ENCODE results near the gene PDGFC. TPM values are rescaled to one million over a fixed set of nuclear protein-coding genes. Genes with fewer than 3 reads are reported as not detected.

The PDGFC gene
- total RNA-seq, 1 donor from 2014 or later = 0.64 TPM

GRCh38 chr4:156931267-156931666, 40.3 kb downstream of the PDGFC start:
- no peak overlapping the region for H3K4me3 Mint-ChIP-seq (ENCODE audit: unreplicated experiment)
- no peaks in the 10 kb centered on the region for H3K9me3 Mint-ChIP-seq (ENCODE audit: unreplicated experiment)
- no peak for TF ChIP-seq CTCF (IDR thresholded peaks at IDR 0.05; ENCODE audit: partially characterized antibody, unreplicated experiment)
- H3K4me1 Mint-ChIP-seq (ENCODE audit: low read depth, unreplicated experiment) = no peaks in the 10 kb centered on the region
- DNase-seq = no peak
- no peaks in the 10 kb centered on the region for H3K36me3 Mint-ChIP-seq (ENCODE audit: unreplicated experiment)
- H3K27me3 Mint-ChIP-seq (ENCODE audit: unreplicated experiment) = no peaks in the 10 kb centered on the region
- no peak overlapping the region for H3K27ac Mint-ChIP-seq (ENCODE audit: unreplicated experiment)

- Mint-ChIP-seq H3K4me1 (ENCODE audit: low read depth, unreplicated experiment) (no peaks in the 10 kb centered on the region), H3K9me3 (ENCODE audit: unreplicated experiment) (no peaks in the 10 kb centered on the region), H3K4me3 (ENCODE audit: unreplicated experiment) (no peak overlapping the region), H3K27me3 (ENCODE audit: unreplicated experiment) (no peaks in the 10 kb centered on the region), H3K27ac (ENCODE audit: unreplicated experiment) (no peak overlapping the region), H3K36me3 (ENCODE audit: unreplicated experiment) (no peaks in the 10 kb centered on the region)
- TF ChIP-seq CTCF (IDR thresholded peaks at IDR 0.05; ENCODE audit: partially characterized antibody, unreplicated experiment) = no peak
- no peak for DNase-seq
Measured at GRCh38 chr4:156929386-156930105, 42.1 kb downstream of the PDGFC start.

GRCh38 chr4:156924774-156925315, 46.8 kb downstream of the PDGFC start:
- H3K4me3 Mint-ChIP-seq (ENCODE audit: unreplicated experiment) = no peak overlapping the region
- no peak overlapping the region for H3K27ac Mint-ChIP-seq (ENCODE audit: unreplicated experiment)
- no peaks in the 10 kb centered on the region for H3K36me3 Mint-ChIP-seq (ENCODE audit: unreplicated experiment)
- no peaks in the 10 kb centered on the region for H3K9me3 Mint-ChIP-seq (ENCODE audit: unreplicated experiment)
- no peak for TF ChIP-seq CTCF (IDR thresholded peaks at IDR 0.05; ENCODE audit: partially characterized antibody, unreplicated experiment)
- DNase-seq = no peak
- H3K4me1 Mint-ChIP-seq (ENCODE audit: low read depth, unreplicated experiment) = no peaks in the 10 kb centered on the region
- peaks cover 2% of the 10 kb centered on the region for H3K27me3 Mint-ChIP-seq (ENCODE audit: unreplicated experiment)

- DNase-seq = no peak
- H3K27me3 Mint-ChIP-seq (ENCODE audit: unreplicated experiment) = peaks cover 2% of the 10 kb centered on the region
- H3K4me1 Mint-ChIP-seq (ENCODE audit: low read depth, unreplicated experiment) = no peaks in the 10 kb centered on the region
- H3K36me3 Mint-ChIP-seq (ENCODE audit: unreplicated experiment) = no peaks in the 10 kb centered on the region
- no peaks in the 10 kb centered on the region for H3K9me3 Mint-ChIP-seq (ENCODE audit: unreplicated experiment)
- H3K4me3 Mint-ChIP-seq (ENCODE audit: unreplicated experiment) = no peak overlapping the region
- TF ChIP-seq CTCF (IDR thresholded peaks at IDR 0.05; ENCODE audit: partially characterized antibody, unreplicated experiment) = no peak
- no peak overlapping the region for H3K27ac Mint-ChIP-seq (ENCODE audit: unreplicated experiment)
Measured at GRCh38 chr4:156923525-156923924, 48.1 kb downstream of the PDGFC start.

GRCh38 chr4:156915221-156915620, 56.4 kb downstream of the PDGFC start:
- H3K27ac Mint-ChIP-seq (ENCODE audit: unreplicated experiment) = no peak overlapping the region
- H3K36me3 Mint-ChIP-seq (ENCODE audit: unreplicated experiment) = no peaks in the 10 kb centered on the region
- H3K4me1 Mint-ChIP-seq (ENCODE audit: low read depth, unreplicated experiment) = no peaks in the 10 kb centered on the region
- no peak for DNase-seq
- no peak for TF ChIP-seq CTCF (IDR thresholded peaks at IDR 0.05; ENCODE audit: partially characterized antibody, unreplicated experiment)
- H3K9me3 Mint-ChIP-seq (ENCODE audit: unreplicated experiment) = no peaks in the 10 kb centered on the region
- H3K4me3 Mint-ChIP-seq (ENCODE audit: unreplicated experiment) = no peak overlapping the region
- no peaks in the 10 kb centered on the region for H3K27me3 Mint-ChIP-seq (ENCODE audit: unreplicated experiment)

Data from glutamatergic neuron (in vitro differentiated cells).